HEK293 (cell line): ENCODE data around the gene GPR152.

Source experiments
- CTCF ChIP-seq: fragments of 450-650 bp; formaldehyde crosslinking; IDR thresholded peaks from 2 replicates; pipeline ENCODE4 v1.5.1; 2016; ENCODE audit warnings: missing biosample characterization, missing genetic modification characterization
- REST ChIP-seq: fragments of 450-650 bp; formaldehyde crosslinking; IDR thresholded peaks from 2 replicates; pipeline ENCODE4 v1.5.1; 2016; ENCODE audit warnings: missing biosample characterization, missing genetic modification characterization
- TSHZ1 ChIP-seq: fragments of 450-650 bp; formaldehyde crosslinking; IDR thresholded peaks from 2 replicates; pipeline ENCODE4 v1.5.1; 2016; ENCODE audit warnings: missing biosample characterization, missing genetic modification characterization, borderline replicate concordance
- YY1 ChIP-seq: fragments of 450-650 bp; formaldehyde crosslinking; IDR thresholded peaks from 2 replicates; pipeline ENCODE4 v1.5.1; 2018; ENCODE audit warnings: missing biosample characterization, missing genetic modification characterization
- ZBTB21 ChIP-seq: fragments of 450-650 bp; formaldehyde crosslinking; IDR thresholded peaks from 2 replicates; pipeline ENCODE4 v1.5.1; 2017; ENCODE audit warnings: missing biosample characterization, missing genetic modification characterization
- ZBTB6 ChIP-seq: fragments of 450-650 bp; formaldehyde crosslinking; IDR thresholded peaks from 2 replicates; pipeline ENCODE4 v1.5.1; 2017; ENCODE audit warnings: missing biosample characterization, missing genetic modification characterization
- ZNF221 ChIP-seq: fragments of 450-650 bp; formaldehyde crosslinking; IDR thresholded peaks from 2 replicates; pipeline ENCODE4 v1.5.1; 2017; ENCODE audit warnings: missing biosample characterization, missing genetic modification characterization, borderline replicate concordance
- ZNF311 ChIP-seq: fragments of 450-650 bp; formaldehyde crosslinking; IDR thresholded peaks from 2 replicates; pipeline ENCODE4 v1.5.1; 2017; ENCODE audit warnings: missing biosample characterization, missing genetic modification characterization, borderline replicate concordance
- ZNF660 ChIP-seq: fragments of 450-650 bp; IDR thresholded peaks from 2 replicates; pipeline ENCODE4 v1.5.1; 2018; ENCODE audit warnings: missing biosample characterization, mild to moderate bottlenecking, missing genetic modification characterization
- ZNF704 ChIP-seq: fragments of 450-650 bp; formaldehyde crosslinking; IDR thresholded peaks from 2 replicates; pipeline ENCODE4 v1.5.1; 2016; ENCODE audit warnings: missing biosample characterization, missing genetic modification characterization
- ZNF76 ChIP-seq: fragments of 450-650 bp; formaldehyde crosslinking; IDR thresholded peaks from 2 replicates; pipeline ENCODE4; 2016; ENCODE audit warnings: low read depth, missing biosample characterization, missing genetic modification characterization, borderline replicate concordance
- ZSCAN30 ChIP-seq: fragments of 450-650 bp; IDR thresholded peaks from 2 replicates; pipeline ENCODE4 v1.5.1; 2018; ENCODE audit warnings: missing biosample characterization, mild to moderate bottlenecking, missing genetic modification characterization, moderate library complexity

GRCh38 chr11:67409781-67410368 lies 42.7 kb downstream of the GPR152 start:
- TF ChIP-seq CTCF (no peak), YY1 (tag by site-specific recombination) (no peak), TSHZ1 (tag by site-specific recombination) (no peak), ZNF660 (no peak), ZNF76 (no peak), ZBTB6 (tag by site-specific recombination) (no peak), ZBTB21 (tag by site-specific recombination) (no peak), ZNF704 (no peak), ZSCAN30 (no peak), REST (tag by site-specific recombination) (no peak), ZNF311 (tag by site-specific recombination) (no peak), ZNF221 (tag by site-specific recombination) (no peak)
